HG02798 (cell line): ENCODE results near the gene TES.
"Not testable (repeated sequence)": the region's sequence is repeated elsewhere in the genome, so short reads cannot be mapped to it uniquely, and the experiment has no call there.

Experiments
- ATAC-seq: cut with Tn5 transposase; IDR thresholded peaks from one replicate; pipeline ENCODE4 v1.9.1; 2021; ENCODE audit warnings: mild to moderate bottlenecking; ENCODE audit not compliant: unreplicated experiment, poor library complexity

The TES gene

DNA sequence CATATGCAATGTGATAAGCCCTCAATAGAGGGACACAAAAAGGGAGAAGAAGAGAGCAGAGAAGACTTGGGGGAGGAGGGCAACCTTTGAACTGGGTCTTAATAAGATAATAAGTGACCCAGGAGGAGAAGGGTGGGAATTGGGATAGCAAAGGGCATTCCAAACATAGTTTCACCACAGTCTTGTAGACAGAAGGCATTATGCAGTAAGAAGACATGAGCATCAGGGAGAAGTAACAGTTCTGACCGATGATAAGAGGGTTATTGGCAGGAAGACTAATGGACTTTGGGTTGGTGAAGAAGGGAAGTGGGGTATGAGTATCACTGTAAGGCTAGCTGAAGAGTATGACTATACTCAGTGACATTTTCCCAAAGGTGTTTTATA is 63.6 kb downstream of the TES start:
- no peak for ATAC-seq

DNA sequence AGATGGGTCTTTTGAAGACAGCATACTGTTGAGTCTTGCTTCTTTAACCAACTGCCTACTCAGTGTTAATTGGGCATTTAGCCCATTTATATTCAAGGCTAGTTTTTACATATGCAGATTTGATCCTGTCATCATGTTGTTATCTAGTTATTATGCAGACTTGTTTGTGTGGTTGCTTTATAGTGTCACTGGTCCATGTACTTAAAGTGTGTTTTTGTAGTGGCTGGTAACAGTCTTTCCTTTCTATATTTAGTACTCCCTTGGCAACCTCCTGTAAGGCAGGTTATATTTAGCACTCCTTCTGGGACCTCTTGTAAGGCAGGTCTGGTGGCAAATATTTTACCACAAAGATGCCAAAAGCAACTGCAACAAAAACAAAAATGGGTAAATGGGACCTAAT is 66.7 kb downstream of the TES start:
- no peak for ATAC-seq

GRCh38 chr7:116279217-116279616 is 68.9 kb downstream of the TES start:
- no peak for ATAC-seq

- no peak for ATAC-seq
These were observed 70.5 kb downstream of the TES start for GRCh38 chr7:116280803-116281202.

- ATAC-seq: no peak
These were observed 73.4 kb downstream of the TES start for GRCh38 chr7:116283595-116284204.

DNA sequence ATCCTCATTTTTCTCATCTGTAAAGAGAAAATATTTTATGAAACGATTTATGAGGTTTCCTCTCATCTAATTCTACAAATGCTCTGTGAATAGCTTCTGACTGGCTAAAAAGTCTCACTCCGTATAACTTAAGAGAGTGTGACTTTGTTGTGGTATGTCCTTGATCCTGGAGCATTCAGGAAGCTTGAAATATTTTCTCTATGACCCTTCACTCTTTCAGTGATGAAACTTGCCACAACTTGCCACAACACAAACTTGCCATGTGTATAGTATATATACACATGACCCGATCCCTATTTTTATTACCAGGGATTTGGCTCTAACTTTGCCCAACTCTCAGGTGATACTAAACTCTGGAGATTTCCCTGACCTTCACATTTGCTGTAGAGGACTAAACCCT is 74.1 kb downstream of the TES start:
- ATAC-seq: no peak

- no peak for ATAC-seq
These were observed 74.9 kb downstream of the TES start for GRCh38 chr7:116285252-116285651.

DNA sequence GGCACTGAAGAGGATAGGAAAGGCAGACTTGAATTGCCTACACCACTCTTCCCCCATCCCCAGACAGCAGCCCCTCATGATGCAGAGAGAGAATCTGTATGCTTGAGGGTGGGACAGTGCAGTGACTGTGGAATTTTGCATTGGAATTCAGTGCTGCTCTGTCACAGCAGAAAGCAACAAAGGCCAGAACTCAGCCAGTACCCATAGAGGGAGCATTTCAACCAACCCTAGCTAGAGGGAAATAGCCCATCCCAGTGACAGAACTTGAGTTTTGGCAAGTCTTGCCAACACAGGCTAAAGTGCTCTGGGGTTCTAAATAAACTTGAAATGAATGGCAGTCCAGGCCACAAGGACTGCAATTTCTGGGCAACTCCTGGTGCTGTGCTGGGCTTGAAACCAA is 80.4 kb downstream of the TES start:
- no peak for ATAC-seq

DNA sequence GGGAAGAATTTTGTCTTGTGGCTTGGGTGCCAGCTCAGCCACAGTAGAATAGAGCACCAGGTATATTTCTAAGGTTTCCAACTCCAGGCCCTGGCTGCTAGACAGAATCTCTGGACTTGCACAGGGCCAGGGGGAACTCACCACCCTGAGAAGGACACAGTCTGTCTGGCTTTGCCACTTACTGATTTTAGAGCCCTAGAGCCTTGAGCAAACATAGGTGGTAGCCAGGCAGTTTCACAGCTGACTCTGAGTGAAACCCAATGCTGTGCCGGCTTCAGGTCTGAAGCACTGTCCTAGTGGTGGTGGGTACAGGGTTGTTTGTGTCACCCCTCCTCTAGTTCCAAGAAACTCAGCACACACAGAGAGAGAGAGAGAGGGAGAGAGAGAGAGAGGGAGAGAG is 81.6 kb downstream of the TES start:
- ATAC-seq: no peak

GRCh38 chr7:116292381-116292780 is 82.0 kb downstream of the TES start:
- no peak for ATAC-seq

DNA sequence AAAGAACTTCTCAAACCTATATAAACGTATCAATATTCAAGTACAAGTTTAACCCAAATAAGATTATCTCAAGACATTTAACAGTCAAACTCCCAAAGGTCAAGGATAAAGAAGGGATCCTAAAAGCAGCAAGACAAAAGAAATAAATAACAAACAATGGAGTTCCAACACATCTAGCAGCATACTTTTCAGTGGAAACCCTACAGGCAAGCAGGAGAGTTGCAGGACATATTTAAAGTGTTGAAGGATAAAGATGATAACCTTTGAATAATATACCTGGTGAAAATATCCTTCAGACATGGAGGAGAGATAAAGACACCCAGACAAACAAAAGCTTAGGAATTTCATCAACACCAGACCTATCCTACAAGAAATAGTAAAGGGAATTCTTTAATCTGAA is 82.8 kb downstream of the TES start:
- no peak for ATAC-seq

DNA sequence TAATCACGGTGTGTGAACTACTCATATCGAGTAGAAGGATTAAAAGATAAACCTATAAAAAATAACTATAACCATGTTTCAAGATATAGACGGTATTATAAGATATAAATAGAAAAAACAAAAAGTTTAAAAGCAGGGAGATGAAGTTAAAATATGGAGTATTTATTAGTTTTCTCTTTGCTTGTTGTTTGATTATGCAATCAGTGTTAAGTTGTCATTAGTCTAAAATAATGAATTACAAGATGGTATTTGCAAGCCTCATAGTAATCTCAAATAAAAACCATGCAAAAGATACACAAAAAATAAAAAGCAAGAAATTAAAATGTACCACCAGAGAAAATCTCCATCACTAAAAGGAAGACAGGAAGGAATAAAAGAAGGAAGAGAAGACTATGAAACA is 83.3 kb downstream of the TES start:
- ATAC-seq: no peak

DNA sequence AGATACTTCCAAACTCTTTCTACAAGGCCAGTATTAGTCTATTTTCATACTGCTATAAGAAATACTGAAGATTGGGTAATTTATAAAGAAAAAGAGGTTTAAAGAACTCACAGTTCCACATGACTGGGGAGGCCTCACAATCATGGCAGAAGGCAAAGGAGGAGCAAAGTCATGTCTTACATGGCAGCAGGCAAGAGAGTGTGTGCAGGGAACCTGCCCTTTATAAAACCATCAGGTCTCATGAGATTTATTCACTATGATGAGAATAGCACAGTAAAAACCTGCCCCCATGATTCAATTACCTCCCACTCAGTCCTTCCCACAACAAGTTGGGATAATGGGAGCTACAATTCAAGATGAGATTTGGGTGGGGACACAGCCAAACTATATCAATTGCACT is 85.6 kb downstream of the TES start:
- not testable (repeated sequence) for ATAC-seq

- ATAC-seq: no peak
These were observed 87.7 kb downstream of the TES start for GRCh38 chr7:116298055-116298454.

GRCh38 chr7:116298576-116298975 is 88.2 kb downstream of the TES start:
- ATAC-seq: no peak

DNA sequence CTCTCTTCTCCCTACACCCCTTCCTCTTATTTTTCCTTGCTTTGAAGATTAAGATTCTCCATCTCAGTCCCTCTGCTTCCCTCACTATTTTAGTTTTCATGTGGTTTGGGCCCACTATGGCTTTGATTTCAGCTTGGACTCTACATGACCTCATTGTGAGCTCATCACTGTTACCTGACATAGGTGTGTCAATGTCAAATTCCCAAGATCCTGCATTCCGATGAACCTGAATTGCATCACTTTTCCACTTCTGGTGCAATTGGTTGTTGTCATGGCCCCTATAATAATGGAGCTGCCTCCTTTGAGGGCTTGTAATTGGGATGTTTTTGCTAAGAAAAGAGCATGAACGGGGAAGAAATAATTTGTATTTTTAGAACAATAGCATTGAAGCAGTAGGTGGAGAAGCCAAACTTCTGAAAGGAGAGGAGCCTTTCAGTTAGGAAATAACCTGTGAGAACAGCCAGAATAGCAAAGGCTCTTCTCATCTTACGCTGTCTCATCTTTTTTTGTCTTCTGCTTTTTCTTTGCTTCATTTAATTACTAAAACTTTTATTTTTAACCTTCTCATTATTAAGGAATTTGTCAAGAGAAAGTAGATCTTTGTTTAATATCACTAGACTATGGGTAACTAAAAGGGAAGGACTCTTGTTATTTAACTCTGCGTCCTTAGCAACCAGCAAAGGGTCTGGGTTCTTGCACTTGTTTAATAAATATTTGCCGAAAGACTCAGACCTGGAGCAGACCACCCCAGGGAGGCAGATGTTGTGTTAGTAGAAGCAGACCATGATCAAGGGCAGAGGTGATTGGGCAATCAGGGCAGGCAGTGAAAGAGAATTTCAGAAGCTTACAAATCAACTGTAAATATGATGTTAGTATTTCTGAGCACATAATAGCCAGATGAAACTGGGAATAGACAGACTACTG is 95.4 kb downstream of the TES start:
- no peak for ATAC-seq

- ATAC-seq: no peak
These were observed 96.2 kb downstream of the TES start for GRCh38 chr7:116306409-116307048.

- no peak for ATAC-seq
These were observed 96.9 kb downstream of the TES start for GRCh38 chr7:116307253-116307652.
